ENCODE results near the gene S100A13. TPM values are rescaled to one million over a fixed set of nuclear protein-coding genes. Genes with fewer than 3 reads are reported as not detected.
"Not testable (repeated sequence)": the region's sequence is repeated elsewhere in the genome, so short reads cannot be mapped to it uniquely, and the experiment has no call there.

Gene S100A13
- total RNA-seq, 1 donor from 2014 or later: 44.5 TPM

DNA sequence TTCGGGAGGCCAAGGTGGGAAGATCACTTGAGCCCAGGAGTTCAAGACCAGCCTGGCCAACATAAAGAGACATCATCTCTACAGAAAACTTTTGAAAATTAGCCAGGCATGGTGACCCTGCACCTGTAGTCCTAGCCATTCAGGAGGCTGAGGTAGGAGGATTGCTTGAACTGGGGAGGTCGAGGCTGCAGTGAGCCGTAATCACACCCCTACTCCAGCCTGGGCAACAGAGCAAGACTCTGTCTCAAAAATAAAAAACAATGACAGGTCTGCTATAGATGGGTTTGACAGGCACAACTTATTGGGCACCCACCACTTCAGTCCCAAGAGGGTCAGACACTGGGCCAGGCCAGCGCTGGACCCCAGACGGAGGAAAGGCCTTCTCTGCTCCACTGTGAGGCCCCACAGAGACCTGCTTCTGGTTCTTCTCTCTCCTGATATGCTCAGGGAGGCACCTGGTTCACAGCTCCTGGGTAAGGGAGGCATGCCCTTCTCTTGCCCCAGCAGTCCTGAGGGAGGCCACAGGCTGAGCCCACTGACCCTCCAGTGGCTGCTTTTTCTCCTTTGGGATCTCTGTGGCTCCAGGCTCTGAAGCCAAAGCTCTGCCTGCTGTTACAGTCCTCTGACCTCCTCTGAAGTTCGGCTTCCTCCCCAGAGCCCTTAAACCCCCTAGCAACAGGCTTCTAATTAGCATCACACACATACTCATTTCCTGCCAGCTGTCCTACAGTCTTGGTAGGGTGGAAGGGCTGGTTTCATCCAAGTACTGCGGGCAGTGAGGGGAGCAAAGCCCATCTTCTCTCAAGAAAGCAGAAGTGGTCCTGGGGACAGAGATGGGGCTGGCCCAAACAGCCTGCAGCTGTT lies 28.8 kb downstream of the S100A13 start:
- FAIRE-seq (no peak), DNase-seq (ENCODE audit: low read depth) (peak; percentile 32)
- TF ChIP-seq, protein P1, sequence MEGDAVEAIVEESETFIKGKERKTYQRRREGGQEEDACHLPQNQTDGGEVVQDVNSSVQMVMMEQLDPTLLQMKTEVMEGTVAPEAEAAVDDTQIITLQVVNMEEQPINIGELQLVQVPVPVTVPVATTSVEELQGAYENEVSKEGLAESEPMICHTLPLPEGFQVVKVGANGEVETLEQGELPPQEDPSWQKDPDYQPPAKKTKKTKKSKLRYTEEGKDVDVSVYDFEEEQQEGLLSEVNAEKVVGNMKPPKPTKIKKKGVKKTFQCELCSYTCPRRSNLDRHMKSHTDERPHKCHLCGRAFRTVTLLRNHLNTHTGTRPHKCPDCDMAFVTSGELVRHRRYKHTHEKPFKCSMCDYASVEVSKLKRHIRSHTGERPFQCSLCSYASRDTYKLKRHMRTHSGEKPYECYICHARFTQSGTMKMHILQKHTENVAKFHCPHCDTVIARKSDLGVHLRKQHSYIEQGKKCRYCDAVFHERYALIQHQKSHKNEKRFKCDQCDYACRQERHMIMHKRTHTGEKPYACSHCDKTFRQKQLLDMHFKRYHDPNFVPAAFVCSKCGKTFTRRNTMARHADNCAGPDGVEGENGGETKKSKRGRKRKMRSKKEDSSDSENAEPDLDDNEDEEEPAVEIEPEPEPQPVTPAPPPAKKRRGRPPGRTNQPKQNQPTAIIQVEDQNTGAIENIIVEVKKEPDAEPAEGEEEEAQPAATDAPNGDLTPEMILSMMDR (IDR thresholded peaks at IDR 0.05; ENCODE audit: insufficient read depth, low read length, severe bottlenecking): no peak
- Histone ChIP-seq H3K4me3 (ENCODE audit: low read depth, low read length) (no peak overlapping the region), H3K27me3 (ENCODE audit: control insufficient read depth, insufficient read depth, low read length) (no peaks in the 10 kb centered on the region), H3K36me3 (ENCODE audit: control insufficient read depth, insufficient read depth, low read length) (no peaks in the 10 kb centered on the region)

DNA sequence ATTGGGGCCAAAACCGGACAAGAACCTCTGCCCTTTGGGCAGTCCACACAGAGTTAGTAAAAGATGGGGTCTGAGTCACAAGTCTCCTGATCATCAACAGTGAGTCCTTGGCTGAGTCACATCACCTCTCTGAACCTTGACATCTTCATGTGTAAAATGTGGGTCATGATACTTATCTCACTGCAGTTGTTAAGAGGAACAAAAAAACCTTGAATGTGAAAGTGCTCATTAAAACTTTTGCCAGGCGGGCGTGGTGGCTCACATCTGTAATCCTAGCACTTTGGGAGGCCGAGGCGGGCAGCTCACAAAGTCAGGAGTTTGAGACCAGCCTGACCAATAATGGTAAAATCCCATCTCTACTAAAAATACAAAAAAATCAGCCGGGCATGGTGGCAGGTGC lies 30.1 kb downstream of the S100A13 start:
- Histone ChIP-seq H3K36me3 (ENCODE audit: control insufficient read depth, insufficient read depth, low read length) (no peaks in the 10 kb centered on the region), H3K4me3 (ENCODE audit: low read depth, low read length) (no peak overlapping the region), H3K27me3 (ENCODE audit: control insufficient read depth, insufficient read depth, low read length) (no peaks in the 10 kb centered on the region)
- TF ChIP-seq, protein P1 (IDR thresholded peaks at IDR 0.05; ENCODE audit: insufficient read depth, low read length, severe bottlenecking): no peak
- DNase-seq (ENCODE audit: low read depth) (peak; percentile 84), FAIRE-seq (no peak)

DNA sequence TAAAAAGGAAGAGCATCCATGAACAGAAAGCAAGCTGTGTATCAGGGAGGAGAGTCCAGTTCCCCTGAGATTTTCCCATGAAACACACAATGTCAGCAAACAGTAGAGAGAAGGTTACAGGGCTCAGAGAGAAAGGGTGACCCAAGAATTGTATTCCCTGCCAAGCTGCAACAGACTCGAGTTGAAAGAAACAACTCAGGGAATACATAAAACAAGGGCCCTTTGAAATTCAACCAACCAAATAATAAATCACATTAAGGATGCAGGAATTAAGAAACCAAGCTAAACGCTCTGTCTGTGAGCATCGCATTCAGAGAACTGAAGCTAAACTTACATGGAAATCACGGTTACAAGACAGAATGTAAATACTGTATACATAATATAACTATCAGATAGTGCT lies 34.6 kb downstream of the S100A13 start:
- H3K36me3 ChIP-seq (ENCODE audit: control insufficient read depth, insufficient read depth, low read length): no peaks in the 10 kb centered on the region
- no peaks in the 10 kb centered on the region for H3K27me3 ChIP-seq (ENCODE audit: control insufficient read depth, insufficient read depth, low read length)
- no peak overlapping the region for H3K4me3 ChIP-seq (ENCODE audit: low read depth, low read length)
- DNase-seq (ENCODE audit: low read depth): no peak
- TF ChIP-seq, protein P1 (IDR thresholded peaks at IDR 0.05; ENCODE audit: insufficient read depth, low read length, severe bottlenecking): no peak
- FAIRE-seq: no peak

DNA sequence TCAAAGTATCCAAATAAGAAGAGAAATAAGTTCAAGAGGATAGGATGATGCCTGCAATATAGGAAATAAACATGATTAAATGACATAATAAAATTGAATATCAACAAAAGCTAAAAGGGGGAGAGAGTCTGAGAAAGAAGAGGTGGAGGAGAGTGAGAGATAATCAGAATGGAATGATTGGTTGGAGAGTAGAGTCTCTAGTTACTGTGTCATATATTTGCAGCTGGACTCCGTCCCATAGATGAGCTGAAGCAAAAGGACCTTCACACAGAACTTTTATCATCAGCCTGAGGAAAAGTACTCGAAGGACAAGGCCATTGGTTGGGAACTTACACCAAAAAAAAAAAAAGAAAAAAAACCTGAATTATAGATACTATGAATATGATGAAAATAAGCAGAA lies 38.8 kb downstream of the S100A13 start:
- FAIRE-seq (no peak), DNase-seq (ENCODE audit: low read depth) (no peak)
- Histone ChIP-seq H3K4me3 (ENCODE audit: low read depth, low read length) (no peak overlapping the region), H3K36me3 (ENCODE audit: control insufficient read depth, insufficient read depth, low read length) (no peaks in the 10 kb centered on the region), H3K27me3 (ENCODE audit: control insufficient read depth, insufficient read depth, low read length) (no peaks in the 10 kb centered on the region)
- TF ChIP-seq, protein P1 (IDR thresholded peaks at IDR 0.05; ENCODE audit: insufficient read depth, low read length, severe bottlenecking): no peak

DNA sequence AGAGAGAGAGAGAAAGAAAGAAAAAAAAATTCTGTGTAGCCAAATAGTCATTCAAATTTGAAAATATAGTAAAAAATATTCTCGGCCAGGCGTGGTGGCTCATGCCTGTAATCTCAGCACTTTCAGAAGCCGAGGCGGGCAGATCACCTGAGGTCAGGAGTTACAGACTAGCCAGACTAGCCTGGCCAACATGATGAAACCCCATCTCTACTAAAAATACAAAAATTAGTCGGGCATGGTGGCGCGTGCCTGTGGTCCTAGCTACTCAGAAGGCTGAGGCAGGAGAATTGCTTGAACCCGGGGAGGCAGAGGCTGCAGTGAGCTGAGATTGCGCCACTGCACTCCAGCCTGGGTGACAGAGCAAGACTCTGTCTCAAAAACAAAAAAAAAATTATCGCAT lies 39.3 kb downstream of the S100A13 start:
- not testable (repeated sequence) for H3K36me3 ChIP-seq (ENCODE audit: control insufficient read depth, insufficient read depth, low read length); H3K4me3 ChIP-seq (ENCODE audit: low read depth, low read length); DNase-seq (ENCODE audit: low read depth); FAIRE-seq; H3K27me3 ChIP-seq (ENCODE audit: control insufficient read depth, insufficient read depth, low read length)

DNA sequence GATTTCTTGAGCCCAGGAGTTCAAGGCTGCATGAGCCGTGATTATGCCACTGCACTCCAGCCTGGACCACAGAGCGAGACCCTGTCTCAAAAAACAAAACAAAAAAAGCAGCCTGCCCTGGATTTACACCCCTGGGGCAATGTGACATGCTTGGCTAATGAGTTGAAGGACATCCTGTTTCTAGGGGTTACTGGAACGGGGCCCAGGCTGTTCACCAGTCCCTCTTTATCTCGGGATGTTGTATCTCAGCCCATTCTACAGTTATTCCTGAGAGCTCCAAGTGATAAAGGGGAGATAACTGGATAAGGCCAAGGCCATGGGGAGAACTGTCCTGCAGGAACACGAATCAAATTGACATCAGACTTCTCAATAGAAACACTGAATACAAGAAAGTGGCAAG lies 40.0 kb downstream of the S100A13 start:
- DNase-seq (ENCODE audit: low read depth): no peak
- FAIRE-seq: no peak
- TF ChIP-seq, protein P1 (IDR thresholded peaks at IDR 0.05; ENCODE audit: insufficient read depth, low read length, severe bottlenecking): no peak
- Histone ChIP-seq H3K4me3 (ENCODE audit: low read depth, low read length) (no peak overlapping the region), H3K36me3 (ENCODE audit: control insufficient read depth, insufficient read depth, low read length) (no peaks in the 10 kb centered on the region), H3K27me3 (ENCODE audit: control insufficient read depth, insufficient read depth, low read length) (no peaks in the 10 kb centered on the region)
